SK-MEL-5 (cell line): ENCODE measurements around the gene EDARADD. TPM values are rescaled to one million over a fixed set of nuclear protein-coding genes. Genes with fewer than 3 reads are reported as not detected.
"Not testable (repeated sequence)": the region's sequence is repeated elsewhere in the genome, so short reads cannot be mapped to it uniquely, and the experiment has no call there.

Experiments used
- DNase-seq: peaks from one replicate; pipeline ENCODE4 v3.0.0-alpha.2; 2016; ENCODE audit warnings: low read depth, low spot score
- in situ Hi-C: cut with HindIII; loops from 2 replicates; pipeline ENCODE4 v1.10.0; 2016; ENCODE audit warnings: low sequenced_read_pairs, high pct_unique_total_duplicates, low pct_unique_long_range_greater_than_20kb
- polyA plus RNA-seq, 2 experiments: library from polyadenylated mRNA; depleted of rRNA; stranded (reverse); fragments of >200 nt; gene quantifications; 2 replicates each; pipeline ENCODE4 v1.2.3, GENCODE V29; 2015
- total RNA-seq: library from RNA; depleted of rRNA; stranded (reverse); fragments of >200 nt; shearing (Covaris generic); gene quantifications from 2 replicates; pipeline ENCODE4 v1.2.3, GENCODE V29; 2014; rRNA removed

The EDARADD gene
- total RNA-seq, result 2.4 and 2.5 TPM in 2 replicates
- polyA plus RNA-seq (2015; cell fraction: cytosol; rRNA removed), result 3.2 TPM in 2 replicates
- 1.4 and 4.2 TPM in 2 replicates for polyA plus RNA-seq (2015; cell fraction: nucleus; rRNA removed)

DNA sequence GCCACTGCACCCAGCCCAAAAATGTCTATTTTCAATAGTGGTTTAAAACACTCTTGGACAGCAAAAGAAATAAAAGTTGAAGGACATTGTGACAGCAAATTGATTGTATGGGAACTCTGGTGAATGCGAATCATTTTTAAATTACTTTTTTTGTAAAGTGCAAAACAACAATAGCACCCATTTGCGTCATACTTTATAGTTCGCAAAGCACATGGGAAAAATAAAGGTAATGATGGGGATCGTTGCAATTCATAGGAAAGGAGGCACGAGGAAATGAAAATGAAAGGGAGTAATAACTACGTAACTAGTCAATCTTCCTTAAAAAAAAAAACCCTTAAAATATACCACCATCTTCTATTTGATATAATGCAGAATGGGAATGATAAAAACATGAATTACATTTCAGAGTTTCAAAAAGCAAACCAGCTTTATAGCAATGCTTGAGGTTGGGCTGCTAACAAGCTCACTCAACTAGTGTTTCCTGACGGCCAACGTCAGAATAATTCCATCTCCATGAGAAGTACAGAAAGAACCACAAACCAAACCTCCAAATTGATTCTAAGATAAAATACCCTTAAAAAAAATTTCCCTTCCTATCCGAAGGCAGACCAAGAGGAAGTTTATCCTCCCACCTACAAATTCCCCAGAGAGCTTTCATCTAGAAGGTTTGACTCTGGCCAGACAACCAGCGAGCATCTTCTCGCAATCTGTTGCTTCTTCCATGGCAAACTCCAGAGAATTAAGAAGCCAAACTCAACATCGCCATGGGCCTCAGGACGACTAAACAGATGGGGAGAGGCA lies at the start of gene EDARADD:
Gene EDARADD, plus strand, starts transcription at position 606 of the 801 bp plus-strand sequence. Its CDS starts 159 bp downstream, at position 765.
- in situ Hi-C loops, result no loop called here
- DNase-seq, result no peak

DNA sequence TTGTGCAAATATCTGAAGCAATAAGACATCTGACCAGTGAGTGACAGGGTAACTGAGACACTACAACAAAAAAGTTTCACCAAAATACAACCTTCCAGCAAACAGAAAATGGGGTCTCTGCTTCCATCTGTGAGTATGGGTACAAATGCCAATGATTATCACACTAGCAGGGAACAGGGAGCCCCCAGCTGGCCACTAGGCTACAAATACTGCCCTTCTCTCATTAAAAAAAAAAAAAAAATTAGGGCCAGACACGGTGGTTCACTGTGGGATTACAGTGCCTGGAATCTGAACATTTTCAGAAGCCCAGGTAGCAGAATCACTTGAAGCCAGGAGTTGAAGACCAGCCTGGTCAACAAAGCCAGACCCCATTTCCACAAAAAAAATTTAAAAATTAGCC lies 48.4 kb upstream of the EDARADD start:
- in situ Hi-C loops, result no loop called here
- peak; percentile 58 for DNase-seq

DNA sequence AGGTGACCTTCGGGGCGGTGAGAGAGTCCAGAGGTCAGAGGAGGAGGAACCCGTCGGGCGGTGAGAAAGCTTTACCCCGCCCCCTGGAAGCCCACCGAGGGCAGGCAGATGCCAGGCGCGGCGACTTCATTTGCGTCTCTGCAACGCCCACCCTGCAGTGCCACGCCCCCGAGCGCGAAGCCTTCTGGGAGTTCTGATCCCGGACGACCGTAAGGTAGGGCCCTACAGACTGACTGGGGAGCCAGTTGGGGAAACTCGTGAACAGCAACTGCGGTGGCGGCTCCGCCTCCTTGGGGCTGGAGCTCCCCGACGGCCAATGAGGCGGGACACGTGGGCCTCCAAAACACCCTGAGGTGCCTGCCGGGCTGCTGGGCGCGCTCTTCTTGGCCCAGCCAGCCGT lies 46.0 kb upstream of the EDARADD start:
- DNase-seq, result no peak
- in situ Hi-C loops, result no loop called here

DNA sequence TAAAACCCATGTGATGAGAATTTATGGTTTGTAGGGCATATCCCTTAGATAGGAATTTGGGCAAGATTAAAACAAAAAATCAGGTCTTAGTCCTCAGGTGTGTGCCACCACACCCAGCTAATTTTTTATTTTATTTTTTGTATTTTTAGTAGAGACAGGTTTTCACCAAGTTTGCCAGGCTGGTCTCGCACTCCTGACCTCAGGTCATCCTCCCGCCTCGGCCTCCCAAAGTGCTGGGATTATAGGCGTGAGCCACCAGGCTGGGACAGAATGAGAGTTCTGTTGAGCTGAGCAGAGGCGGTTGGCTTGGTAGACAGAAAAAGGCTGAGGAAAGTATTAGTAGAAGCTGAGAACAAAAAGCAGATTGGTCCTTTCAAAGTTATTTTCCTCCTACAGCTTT lies 43.8 kb upstream of the EDARADD start:
- DNase-seq, result no peak
- in situ Hi-C loops, result no loop called here

DNA sequence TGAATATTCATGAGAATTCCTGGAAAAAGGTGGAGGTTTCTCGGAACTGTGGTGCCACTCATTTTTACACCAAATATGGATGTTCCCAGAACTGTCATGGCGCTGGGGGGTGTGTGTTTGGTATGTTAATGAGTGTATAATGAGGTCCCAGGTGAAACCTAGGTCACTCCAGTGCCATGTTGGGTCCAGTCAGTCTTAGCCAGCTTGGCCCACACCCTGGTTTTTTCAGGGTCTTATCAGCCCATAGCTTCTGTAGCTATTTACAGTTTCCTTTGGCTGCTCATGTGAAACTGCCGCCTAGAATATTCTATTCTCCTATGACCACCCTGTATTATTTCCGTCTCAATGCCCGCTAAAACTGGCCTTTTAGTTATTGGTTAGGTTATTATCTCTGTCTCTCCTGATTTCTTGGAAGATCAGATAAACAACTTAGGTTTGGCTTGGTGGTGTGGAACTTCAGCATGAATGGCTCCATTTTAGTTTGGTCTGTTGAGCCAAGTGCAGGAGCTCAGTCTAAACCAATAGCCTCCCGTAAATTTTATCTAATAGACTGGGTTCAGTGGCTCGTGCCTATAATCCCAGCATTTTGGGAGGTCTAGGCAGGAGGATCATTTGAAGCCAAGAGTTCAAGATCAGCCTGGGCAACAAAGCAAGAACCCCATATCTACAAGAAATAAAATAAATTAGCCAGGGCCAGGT lies 42.1 kb upstream of the EDARADD start:
- in situ Hi-C loops, result no loop called here
- DNase-seq, result no peak

DNA sequence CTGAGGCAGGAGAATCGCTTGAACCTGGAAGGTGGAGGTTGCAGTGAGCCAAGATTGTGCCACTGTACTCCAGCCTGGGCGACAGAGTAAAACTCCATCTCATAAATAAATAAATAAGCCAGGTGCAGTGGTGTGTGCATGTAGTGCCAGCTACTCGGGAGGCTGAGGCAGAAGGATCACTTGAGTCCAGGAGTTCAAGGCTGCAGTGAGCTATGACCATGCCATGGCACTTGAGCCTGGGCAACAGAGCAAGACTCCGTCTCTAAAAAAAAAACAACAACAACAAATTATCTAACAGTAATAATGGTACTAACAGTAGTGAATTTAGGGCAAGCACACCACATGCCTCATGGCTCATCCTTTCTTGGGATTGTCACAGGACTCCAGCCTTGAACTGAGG lies 41.3 kb upstream of the EDARADD start:
- in situ Hi-C loops, result not testable (repeated sequence)

DNA sequence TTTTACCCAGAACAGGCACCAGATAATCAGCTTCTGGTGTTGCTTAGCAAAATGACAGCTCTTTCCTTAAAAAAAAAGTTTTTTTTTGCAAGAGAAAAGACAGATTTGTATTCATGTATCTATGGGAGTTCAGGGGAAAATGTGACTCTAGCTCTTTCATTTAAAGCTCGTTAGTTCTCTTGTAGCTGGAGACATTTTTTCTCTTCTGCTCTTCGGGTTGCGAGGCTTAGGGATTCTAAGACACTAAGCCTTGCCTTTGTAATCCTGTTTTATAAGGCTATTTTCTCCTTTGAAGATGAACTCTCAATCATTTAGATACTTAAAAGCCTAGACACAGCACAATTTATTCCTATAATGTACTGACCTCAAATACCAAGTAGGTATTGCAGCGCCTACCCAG lies 40.3 kb upstream of the EDARADD start:
- in situ Hi-C loops, result no loop called here
- DNase-seq, result no peak

More for the DNA sequence above, 41.3 kb upstream of the EDARADD start:
- DNase-seq, result not testable (repeated sequence)

DNA sequence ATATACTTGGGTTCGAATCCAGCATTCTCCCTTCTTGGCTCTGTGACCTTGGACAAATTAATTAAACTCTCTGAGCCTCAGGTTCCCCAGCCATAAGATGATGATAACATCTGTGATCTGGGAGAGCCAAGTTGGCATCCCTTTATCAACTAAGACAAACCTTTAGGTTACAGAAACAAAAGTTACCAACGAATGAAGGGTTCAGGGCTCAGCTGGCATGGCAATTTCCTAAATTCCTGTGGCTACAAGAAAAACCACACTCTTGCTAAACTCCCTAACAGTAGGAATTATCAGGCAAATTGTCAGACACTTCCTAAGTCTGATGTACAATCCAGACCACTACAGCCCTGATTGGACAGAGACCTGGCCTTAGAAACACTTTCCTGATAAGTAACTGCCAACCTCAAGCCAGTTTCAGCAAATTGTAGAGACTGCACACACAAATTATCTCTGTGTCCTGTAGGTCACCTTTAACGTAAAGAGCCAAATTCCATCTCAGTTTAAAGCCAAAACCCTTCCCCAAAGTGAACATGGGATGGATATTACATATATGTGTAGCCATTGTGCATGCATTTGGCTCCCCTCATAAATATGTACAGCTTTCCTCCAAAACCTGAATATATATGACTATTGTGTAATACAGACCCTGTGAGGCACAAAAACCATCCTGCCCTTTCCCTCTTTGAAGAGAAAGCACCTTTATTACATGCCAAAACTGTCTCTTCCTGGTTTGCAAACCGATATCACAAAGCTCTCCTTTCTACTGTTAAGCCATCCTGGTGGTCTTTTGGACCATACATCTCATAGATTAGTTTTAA lies 39.5 kb upstream of the EDARADD start:
- in situ Hi-C loops, result no loop called here
- DNase-seq, result no peak

DNA sequence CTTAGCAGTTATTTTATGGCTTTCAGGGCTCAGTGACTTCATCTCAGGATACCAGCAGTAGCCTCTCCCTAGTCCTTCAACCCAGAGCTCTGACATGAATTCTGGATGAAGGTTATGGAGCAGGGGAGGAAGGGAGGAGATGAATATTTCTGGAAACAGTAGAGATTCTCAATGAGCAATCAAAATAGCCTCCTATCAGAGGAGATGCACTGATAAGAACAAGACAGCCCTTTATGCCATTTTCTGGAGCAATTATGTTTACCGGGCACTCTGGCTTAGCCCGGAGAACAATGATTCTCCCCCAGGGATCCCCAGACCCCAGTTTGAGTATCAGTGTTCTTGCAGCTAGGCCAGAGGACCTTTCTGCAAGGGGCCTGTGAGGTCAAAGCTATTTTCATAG lies 37.9 kb upstream of the EDARADD start:
- no peak for DNase-seq
- in situ Hi-C loops, result no loop called here

DNA sequence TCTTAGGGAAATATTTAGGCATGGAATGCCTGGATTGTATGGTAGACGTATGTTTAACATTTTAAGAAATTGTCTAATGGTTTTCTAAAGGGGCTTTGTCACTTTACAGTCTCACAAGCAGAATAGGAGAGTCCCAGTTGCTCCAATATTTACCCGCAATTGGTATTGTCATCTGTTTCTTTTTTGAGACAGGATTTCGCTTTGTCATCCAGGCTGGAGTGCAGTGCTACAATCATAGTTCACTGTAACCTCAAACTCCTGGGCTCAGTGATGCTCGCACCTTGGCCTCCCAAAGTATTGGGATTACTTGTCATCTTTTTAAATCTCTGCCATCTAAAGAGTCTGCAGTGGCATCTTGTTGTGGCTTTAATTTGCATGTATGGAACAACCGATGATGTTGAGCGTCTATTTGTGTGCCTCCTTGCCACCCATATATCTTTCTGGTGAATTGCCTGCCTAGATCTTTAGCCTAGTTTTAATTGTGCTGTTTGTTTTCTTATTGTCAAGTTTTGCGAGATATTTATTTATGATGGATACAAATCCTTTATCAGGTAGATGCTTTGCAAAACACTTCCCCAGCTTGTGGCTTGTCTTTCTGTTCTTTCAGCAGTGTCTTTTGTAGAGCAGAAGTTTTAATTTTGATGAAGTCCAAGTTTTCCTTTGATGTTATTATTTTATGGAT lies 32.0 kb upstream of the EDARADD start:
- no peak for DNase-seq
- in situ Hi-C loops, result no loop called here

DNA sequence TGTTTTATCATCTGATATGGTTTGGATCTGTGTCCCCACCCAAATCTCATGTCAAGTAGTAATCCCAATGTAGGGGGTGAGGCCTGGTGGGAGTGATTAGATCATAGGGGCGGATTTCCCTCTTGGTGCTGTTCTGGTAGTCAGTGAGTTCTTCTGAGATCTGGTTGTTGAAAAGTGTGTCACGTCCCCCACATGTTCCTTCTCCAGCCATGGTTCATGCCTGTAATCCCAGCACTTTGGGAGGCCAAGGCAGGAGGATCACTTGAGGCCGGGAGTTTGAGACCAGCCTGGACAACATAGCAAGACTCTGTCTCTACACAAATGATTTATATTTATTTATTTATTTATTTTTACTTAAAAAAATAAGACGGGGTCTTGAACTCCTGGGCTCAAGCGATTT lies 30.8 kb upstream of the EDARADD start:
- in situ Hi-C loops, result no loop called here

DNA sequence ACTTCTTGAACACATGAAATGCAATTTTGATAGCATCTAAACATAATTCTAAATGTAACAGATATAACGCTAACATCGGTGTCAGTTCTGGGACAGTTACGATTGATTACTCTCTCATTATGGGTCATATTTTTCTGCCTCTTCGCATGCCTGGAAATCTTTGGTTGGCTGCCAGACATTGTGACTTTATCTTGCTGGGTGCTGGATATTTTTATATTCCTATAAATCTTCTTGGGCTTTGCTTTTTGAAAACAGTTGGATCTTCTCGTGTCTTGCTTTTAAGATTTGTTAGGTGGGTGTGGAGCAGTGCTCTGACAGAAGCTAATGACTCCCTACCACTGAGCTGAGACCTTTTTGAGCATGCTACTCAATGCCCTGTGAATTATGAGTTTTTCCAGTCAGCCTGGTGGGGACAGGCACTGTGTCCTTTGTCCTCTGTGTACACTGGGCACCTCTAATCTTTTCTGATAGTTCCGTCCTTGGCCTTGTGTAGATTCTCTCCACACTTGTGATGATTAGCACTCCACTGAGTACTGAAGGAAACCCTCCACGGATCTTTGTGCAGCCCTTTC lies 28.0 kb upstream of the EDARADD start:
- no peak for DNase-seq
- in situ Hi-C loops, result no loop called here

More for the DNA sequence above, 30.8 kb upstream of the EDARADD start:
- DNase-seq, result no peak

DNA sequence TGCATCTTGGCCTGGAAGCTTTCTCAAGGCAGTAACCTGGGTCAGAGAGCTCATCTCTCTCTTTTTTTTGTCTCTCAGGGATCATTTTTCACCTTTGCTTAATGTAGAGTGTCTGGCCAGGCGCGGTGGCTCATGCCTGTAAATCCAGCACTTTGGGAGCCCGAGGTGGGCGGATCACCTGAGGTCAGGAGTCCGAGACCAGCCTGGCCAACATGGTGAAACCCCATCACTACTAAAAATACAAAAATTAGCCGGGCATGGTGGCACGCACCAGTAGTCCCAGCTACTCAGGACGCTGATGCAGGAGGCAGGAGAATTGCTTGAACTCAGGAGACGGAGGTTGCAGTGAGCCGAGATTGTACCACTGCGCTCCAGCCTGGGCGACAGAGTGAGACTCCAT lies 27.4 kb upstream of the EDARADD start:
- DNase-seq, in situ Hi-C loops: not testable (repeated sequence)

DNA sequence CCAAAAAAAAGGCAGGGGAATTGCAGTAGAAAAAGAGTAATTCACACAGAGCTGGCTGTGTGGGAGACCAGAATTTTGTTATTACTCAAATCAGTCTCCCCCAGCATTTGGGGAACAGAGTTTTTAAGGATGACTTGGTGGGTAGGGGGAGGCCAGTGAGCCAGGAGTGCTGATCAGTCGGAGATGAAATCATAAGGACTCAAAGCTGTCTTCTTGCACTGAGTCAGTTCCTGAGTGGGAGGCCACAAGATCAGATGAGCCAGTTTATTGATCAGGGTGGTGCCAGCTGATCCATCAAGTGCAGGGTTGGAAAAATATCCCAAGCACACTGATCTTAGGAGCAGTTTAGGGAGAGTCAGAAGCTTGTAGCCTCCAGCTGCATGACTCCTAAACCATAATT lies 23.7 kb upstream of the EDARADD start:
- in situ Hi-C loops, result no loop called here
- peak; percentile 40 for DNase-seq

DNA sequence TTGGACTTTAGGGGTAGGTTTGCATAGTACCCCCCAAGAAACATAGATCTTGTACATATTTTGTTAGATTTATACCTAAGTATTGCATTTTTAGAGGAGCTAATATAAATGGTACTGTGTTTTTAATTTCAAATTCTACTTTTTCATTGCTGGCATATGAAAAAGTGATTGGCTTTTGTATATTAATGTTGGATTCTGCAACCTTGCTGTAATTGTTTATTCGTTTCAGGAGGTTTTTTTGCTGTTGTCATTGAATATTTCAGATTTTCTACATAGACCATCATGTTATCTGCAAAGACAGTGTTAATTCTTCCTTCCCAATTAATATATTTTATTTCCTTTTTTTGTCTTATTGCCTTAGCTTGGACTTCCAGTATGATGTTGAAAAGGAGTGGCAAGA lies 23.0 kb upstream of the EDARADD start:
- in situ Hi-C loops, result no loop called here
- no peak for DNase-seq

DNA sequence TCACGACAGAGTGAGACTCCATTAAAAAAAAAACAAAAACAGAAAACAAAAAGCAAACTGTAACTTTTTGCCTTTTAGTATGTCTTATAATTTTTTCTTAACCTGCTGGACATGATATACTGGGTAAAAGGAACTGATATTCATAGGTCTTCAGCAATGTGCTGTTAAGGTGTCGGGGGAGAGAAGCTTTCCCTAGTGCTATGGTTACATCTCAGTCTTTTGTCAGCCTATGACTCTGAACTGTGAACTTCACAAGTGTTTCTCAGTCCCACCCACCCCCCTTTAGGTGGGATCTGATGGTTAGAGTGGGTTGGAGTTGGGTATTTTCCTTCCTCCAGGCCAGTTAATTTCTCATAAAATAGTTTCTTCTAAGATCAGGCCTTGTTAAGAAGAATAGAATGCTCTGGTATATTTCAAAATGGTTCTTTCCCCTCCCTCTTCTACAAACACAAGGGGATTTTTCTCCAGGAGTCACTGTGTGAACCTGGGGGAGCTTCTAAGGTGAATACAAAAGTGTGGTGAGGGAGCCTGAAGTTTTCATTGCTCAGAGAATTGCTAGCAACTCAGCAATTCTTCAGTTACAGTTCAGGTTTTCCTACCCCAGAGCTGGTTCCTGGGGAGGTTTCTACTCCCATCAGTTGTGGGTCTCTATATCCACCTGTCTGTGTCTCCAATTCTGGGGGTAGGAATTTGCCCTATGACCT lies 16.1 kb upstream of the EDARADD start:
- in situ Hi-C loops, result no loop called here

More for the DNA sequence above, 16.1 kb upstream of the EDARADD start:
- DNase-seq, result no peak
